GM21360 (cell line): Measurements from ENCODE around the gene PYY.
"Not testable (repeated sequence)": the region's sequence is repeated elsewhere in the genome, so short reads cannot be mapped to it uniquely, and the experiment has no call there.

Experiments used
- ATAC-seq: cut with Tn5 transposase; IDR thresholded peaks from one replicate; pipeline ENCODE4 v1.9.1; 2021; ENCODE audit warnings: mild to moderate bottlenecking, moderate library complexity; ENCODE audit not compliant: unreplicated experiment

The PYY gene

GRCh38 chr17:43979011-43979410 lies 25.3 kb upstream of the PYY start:
- ATAC-seq: no peak

GRCh38 chr17:43978078-43978477 lies 24.3 kb upstream of the PYY start:
- no peak for ATAC-seq

- no peak for ATAC-seq
These were observed 23.5 kb upstream of the PYY start for GRCh38 chr17:43976963-43977837.

GRCh38 chr17:43975898-43976297 lies 22.2 kb upstream of the PYY start:
- no peak for ATAC-seq

- ATAC-seq: no peak
These were observed 20.9 kb upstream of the PYY start for GRCh38 chr17:43974382-43975266.

- ATAC-seq: not testable (repeated sequence)
These were observed 18.9 kb upstream of the PYY start for GRCh38 chr17:43972444-43973212.

- not testable (repeated sequence) for ATAC-seq
These were observed 17.7 kb upstream of the PYY start for GRCh38 chr17:43971436-43971835.

- no peak for ATAC-seq
These were observed 16.6 kb upstream of the PYY start for GRCh38 chr17:43970366-43970765.

GRCh38 chr17:43967251-43967875 lies 13.6 kb upstream of the PYY start:
- no peak for ATAC-seq

GRCh38 chr17:43966276-43966675 lies 12.5 kb upstream of the PYY start:
- ATAC-seq: no peak

- no peak for ATAC-seq
These were observed 8.7 kb upstream of the PYY start for GRCh38 chr17:43962479-43962878.

GRCh38 chr17:43961954-43962353 lies 8.2 kb upstream of the PYY start:
- ATAC-seq: no peak

- ATAC-seq: not testable (repeated sequence)
These were observed 7.6 kb upstream of the PYY start for GRCh38 chr17:43961292-43961691.

- no peak for ATAC-seq
These were observed 5.1 kb upstream of the PYY start for GRCh38 chr17:43958748-43959352.

GRCh38 chr17:43956222-43956621 lies 2.5 kb upstream of the PYY start:
- no peak for ATAC-seq

- ATAC-seq: no peak
These were observed 745 bp downstream of the PYY start for GRCh38 chr17:43952724-43953666.

GRCh38 chr17:43952351-43952723 lies 1.4 kb downstream of the PYY start:
- no peak for ATAC-seq

GRCh38 chr17:43951750-43952149 lies 2.0 kb downstream of the PYY start:
- ATAC-seq: no peak

- no peak for ATAC-seq
These were observed 3.2 kb downstream of the PYY start for GRCh38 chr17:43950554-43950953.
